GM21825 (cell line): ENCODE results near the gene KHDC4.

Source experiments
- ATAC-seq: cut with Tn5 transposase; IDR thresholded peaks from one replicate; pipeline ENCODE4 v1.9.1; 2021; ENCODE audit warnings: mild to moderate bottlenecking, moderate library complexity; ENCODE audit not compliant: unreplicated experiment

The KHDC4 gene

GRCh38 chr1:155934097-155934935, at the start of gene KHDC4:
TSS of gene KHDC4 (minus strand) at chr1:155934413. CDS start at chr1:155934373, 40 bp downstream.
- ATAC-seq, result peak; percentile 87

DNA sequence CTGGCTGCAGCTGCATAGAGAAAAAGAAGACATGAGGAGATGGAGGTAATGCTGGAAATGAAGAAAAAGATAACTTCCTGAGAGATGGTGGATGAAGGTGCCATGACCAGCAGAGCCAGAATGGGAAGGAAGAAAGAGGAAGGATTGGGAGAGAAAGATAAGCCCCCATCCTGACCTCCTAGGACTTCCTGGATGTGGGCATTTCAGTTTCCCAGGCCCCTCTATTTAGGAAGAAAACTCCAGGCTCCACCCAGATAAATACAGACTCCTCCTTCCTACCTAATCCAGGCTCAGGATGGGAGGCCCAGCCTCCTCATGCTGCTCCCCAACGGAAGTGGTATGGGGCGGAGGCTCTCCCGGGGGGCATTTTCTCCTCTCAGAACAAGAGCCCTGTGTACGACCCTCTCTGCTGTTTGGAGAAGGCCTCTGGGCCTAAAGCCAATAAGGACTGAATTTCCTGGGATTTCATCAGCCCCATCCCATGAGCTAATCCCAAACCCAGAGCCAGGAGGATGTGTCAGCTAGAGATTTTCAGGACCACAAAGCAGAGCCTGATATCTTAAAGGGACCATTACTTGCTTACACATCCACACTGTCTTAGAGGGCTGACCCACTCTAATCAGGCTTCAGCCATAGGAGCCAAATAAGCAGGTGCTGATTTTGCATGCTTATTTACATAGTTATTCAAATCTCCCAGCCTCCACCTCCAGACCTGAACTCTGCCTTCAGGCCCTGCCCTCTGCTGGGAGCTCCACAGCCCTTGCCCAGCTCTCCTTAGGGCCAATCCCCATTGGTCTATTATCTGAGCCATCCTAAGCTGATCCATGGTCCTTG, 49.2 kb upstream of the KHDC4 start:
- ATAC-seq, result no peak

- ATAC-seq, result no peak
Measured at GRCh38 chr1:155982106-155982505, 47.9 kb upstream of the KHDC4 start.

- ATAC-seq, result no peak
Measured at GRCh38 chr1:155981266-155982088, 47.3 kb upstream of the KHDC4 start.

GRCh38 chr1:155979597-155980343, 45.6 kb upstream of the KHDC4 start:
- no peak for ATAC-seq

DNA sequence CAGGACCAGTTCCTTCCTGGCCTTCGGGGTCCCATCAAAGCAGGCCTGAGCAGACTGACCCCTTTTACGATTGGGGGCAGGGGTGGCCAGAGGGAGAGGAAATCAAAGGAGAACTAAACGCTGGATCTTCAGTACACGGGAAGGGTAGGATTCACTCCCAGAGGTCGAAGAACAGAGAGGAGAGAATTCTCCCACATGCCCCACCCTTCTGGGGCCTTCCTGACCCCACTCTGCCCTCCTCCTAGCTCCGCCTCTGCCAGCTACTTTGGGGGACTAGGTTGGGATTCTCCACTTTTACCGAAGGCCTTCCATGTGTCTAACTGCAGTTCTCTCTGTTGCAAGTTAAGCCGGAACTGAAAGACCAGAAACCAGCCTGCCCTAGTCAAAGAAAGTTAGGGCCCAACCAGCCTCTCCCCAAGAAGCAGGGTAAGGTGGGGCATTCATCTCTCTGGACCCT, 44.8 kb upstream of the KHDC4 start:
- ATAC-seq, result no peak

DNA sequence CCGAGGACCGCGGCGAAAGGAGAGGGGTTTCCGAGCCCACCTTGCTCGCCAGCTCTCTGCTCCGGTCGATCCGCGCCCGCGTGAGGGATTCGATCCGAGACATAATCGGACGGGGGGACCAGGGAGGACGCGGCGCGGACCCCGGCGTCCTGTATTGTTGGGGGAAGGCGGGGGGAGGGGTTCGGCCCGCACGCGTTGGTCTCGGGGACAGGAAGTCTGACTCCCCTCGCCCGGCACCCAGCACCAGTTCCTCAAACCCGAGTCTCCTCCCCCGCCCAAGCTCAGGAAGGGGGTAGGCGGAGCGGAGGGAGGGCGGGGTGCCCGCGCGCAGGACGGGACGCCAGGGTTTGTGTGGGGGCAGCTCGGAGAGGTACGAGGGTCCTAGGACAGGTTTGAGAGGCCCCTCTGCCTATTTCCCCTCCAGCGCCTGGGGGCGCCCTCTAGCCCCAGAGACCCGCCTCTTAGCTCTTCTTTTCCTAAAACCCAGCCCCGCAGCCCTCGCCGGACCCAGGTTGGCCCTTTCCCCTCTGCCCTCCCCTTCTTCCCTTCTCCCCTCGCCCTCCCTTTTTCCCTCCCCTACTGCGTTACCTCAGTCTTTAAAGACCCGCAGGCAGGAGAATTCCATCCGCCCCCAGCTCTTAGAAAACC, 44.2 kb upstream of the KHDC4 start, which contains the start of gene ARHGEF2:
Gene ARHGEF2, minus strand, starts transcription at position 223 of the 648 bp plus-strand sequence. Its CDS starts 120 bp downstream, at position 103.
- no peak for ATAC-seq

DNA sequence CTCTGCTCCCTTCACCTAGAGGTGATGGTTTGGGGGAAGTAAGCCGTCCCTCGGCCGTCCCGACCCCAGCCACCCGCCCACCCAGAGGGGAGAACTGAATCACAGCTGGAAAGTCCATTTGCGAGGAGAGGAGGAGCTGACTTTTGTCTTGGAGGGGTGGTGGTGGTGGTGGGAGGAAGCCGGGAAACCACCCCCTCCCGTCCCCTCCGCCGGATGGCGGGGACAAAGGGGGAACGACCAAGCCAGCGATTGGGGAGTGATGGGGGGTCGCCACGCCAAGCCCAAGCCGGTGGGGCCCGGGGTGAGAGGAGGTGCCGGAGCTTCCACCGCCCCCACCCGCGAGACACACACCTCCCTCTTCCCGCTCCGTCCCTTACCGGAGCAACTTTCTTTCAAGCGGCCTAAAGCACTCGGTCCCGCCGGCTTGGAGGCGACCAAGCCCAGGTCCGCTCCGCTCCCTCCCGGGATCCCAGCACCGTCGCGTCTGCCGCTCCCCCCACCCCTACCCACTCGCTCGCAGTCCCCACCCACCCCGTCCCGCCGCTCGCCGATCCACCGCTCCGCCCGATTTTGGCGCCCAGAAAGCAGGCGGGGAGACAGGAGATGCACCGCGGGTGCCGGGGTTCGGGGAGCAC, 43.6 kb upstream of the KHDC4 start:
- ATAC-seq, result no peak

GRCh38 chr1:155976913-155977689, 42.9 kb upstream of the KHDC4 start:
- ATAC-seq, result no peak

DNA sequence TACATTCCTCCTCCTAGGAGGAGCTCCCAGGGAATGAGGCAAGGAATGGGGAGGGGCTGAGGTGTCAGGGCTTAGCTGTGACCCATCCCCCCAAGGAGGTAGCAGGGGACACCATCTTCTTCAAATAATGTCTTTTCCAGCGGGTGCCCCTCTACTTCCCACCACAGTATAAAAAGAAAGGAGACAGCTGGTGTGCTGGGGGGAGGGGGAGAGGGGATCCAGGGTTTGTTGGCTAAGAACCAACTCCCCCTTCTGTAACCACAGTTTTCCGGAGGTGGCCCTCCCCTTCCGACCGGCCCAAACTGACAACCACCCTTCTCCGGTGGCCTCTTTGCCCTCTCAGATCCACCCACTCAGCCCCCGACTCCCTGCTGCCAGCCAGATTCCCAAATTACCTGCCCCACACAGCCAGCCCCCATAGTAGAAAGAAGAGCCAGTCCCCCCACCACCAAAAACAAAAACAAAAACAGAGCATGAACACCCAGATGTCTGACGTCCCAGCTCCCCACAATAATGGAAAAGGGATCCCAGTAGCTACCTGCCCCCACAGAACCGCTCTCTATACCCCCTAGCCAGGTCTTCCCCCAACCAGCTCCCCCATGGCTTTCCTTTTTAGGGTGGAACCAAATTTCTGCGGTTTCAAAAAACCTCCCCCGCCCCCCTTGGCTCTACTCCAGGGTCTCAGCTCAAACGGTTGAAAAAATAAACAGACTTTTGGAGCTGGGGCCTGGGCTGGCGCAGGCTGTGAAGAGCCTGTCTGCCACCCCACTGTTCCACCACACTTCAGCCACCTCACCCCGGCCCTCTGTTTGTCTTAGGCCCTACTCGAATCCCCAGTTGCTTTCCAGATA, 42.1 kb upstream of the KHDC4 start:
- no peak for ATAC-seq

DNA sequence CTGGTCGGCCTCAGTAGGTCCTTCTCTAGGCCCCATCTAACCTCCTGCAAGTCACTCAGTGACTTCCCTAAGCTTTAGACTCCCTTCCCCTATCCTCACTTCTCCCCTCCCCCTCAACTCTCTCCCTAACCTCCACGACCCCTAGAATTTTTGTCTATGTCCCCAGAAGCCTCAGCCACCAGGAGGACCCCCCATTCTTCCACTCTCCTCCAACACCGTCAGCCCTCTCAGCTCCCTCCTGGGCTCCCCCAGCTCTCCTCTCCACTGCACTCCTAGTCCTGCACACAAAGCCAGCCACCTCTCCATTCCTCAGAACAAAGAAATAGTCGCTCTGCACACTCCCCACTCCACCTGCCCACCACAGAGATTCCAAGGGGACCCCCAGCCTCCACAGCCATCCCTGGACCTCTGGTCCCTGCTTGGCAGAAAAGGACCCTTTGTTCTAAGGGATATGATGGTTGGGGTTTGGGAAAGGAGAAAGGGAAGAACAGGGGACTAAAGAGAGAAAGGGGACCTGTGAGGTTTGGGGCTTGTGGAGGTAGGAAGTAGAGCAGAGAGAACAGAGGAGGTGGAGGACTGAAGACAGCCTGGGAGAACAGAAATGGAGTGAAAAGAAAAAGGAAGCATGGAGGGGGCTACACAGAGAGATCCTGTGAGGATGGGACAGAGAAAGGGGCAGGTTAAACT, 41.3 kb upstream of the KHDC4 start:
- ATAC-seq, result no peak

- no peak for ATAC-seq
Measured at GRCh38 chr1:155974208-155975115, 40.2 kb upstream of the KHDC4 start.

DNA sequence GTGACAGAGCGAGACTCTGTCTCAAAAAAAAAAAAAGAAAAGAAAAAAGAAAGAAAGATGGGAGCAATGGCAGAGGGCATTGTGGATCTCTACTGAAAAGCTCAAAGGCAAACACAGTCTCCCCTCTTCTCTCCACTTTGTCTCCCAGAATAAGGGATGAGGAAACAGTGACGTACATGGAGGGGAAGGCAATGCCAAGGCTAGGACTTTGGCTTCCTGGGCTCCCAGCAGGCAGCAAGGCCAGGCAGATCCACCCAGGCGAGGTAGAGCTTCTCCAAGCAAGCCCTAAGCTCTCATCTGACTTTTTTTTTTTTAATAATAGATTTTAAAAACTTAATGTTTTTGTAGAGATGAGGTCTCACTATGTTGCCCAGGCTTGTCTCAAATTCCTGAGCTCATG, 39.5 kb upstream of the KHDC4 start:
- ATAC-seq, result no peak

DNA sequence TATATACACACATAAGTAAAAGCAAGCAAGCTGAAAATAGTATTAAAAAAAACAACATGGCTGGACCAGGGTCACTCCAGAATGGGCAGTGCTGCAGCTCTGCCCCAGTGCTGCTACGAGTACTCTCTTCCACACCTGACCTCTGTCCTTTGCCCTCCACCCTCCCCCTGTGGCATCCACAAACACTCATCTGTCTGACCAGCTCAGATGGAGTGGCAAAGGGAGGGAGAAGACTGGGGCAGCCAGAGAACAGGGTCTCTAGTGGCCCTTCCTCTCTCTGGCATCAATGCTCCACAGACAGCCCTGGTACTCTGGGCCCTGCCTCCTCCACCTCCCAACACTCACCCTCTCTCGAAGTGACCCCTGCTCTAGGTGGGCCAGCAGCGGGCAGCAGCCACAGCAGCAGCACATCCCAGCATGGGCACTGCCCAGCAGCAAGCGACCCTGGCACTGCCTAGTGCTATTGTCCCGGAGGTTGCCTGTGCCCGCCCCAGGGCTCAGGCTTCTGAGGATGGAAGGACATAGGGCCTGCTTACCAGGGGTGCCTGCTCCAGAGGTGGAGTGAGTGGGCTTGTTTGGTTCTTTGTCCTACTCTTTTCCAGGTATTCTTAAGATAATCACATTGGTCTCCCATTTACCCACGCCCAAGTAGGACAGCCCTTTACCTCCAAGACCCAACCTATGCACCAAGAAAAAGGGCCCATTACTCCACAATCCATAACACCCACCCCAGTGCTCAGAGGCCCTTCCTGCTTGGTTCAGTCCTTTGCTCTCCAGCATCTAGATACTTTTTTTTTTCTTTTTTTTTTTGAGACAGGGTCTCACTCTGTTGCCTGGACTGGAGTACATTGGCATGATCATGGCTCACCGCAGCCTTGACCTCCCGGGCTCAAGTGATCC, 37.9 kb upstream of the KHDC4 start:
- ATAC-seq, result no peak
